Tibial artery (tissue), 4 donors: ENCODE measurements around the gene GYG2.
"Not testable (repeated sequence)": the region's sequence is repeated elsewhere in the genome, so short reads cannot be mapped to it uniquely, and the experiment has no call there.

Experiments used
- DNase-seq, 2 donors: peaks; one replicate each; pipeline ENCODE4 v3.0.0-alpha.2; 2019
- H3K27ac ChIP-seq, 2 donors: fragments of 200-600 bp; sonication (generic) in 1 of 2; 1 replicate in 1 of 2; 2 replicates in 1 of 2; pipeline ENCODE4 v1.5.1; 2018 to 2019; ENCODE audit warnings: mild to moderate bottlenecking in 1 of 2
- H3K27me3 ChIP-seq, 2 donors: fragments of 200-600 bp; sonication (generic) in 1 of 2; one replicate each; pipeline versions ENCODE4 v1.5.1 to v1.6.0; 2016 to 2019
- H3K36me3 ChIP-seq, 3 donors: fragments of 200-600 bp; sonication (generic) in 2 of 3; one replicate each; pipeline ENCODE4 v1.5.1; 2016 to 2019; ENCODE audit warnings: mild to moderate bottlenecking in 2 of 3
- H3K4me1 ChIP-seq, 4 donors: fragments of 200-600 bp; sonication (generic) in 2 of 4; 1 replicate in 3 of 4; 2 replicates in 1 of 4; pipeline ENCODE4 v1.5.1; 2016 to 2019
- H3K4me3 ChIP-seq, 2 donors: fragments of 200-600 bp; sonication (generic) in 1 of 2; 1 replicate in 1 of 2; 2 replicates in 1 of 2; pipeline ENCODE4 v1.5.1; 2018 to 2019; ENCODE audit warnings: mild to moderate bottlenecking in 2 of 2
- H3K9me3 ChIP-seq, 3 donors: fragments of 200-600 bp; sonication (generic) in 1 of 3; one replicate each; pipeline ENCODE4 v1.5.1; 2016 to 2019
- intact Hi-C: fragments of 100-400 bp; cut with DNase I; formaldehyde crosslinking; loops from one replicate; pipeline ENCODE4 v1.15.0; 2023; ENCODE audit warnings: low total_unique reads
- TF ChIP-seq, protein P1 (sequence below), 2 experiments: fragments of 200-600 bp in 1 of 2; fragments of 450-650 bp in 1 of 2; IDR thresholded peaks; one replicate each; pipeline ENCODE4 v1.5.1; 2017 to 2019; ENCODE audit warnings: antibody characterized with exemption in 2 of 2, mild to moderate bottlenecking in 1 of 2, moderate library complexity in 1 of 2

Gene GYG2

DNA sequence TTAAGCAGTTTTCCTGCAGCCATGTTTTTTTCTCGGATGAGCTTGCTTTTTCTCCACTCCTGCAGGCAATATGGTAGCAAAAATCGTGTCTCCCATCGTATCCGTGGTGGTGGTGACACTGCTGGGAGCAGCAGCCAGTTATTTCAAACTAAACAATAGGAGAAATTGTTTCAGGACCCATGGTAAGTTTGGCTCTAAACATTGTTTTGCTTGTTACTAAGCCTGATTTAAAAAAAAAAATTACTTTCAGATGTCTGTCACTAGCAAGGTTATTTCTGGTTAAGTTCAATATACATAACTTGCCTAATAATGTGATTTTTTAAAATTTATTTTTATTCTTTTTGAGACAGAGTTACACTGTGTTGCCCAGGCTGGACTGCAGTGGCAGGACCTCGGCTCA, 17.5 kb upstream of the GYG2 start:
- Histone ChIP-seq H3K4me1 (no peaks in the 10 kb centered on the region), H3K4me3 (no peak overlapping the region), H3K27ac (no peak overlapping the region), H3K9me3 (no peaks in the 10 kb centered on the region), H3K36me3 (no peaks in the 10 kb centered on the region), H3K27me3 (no peaks in the 10 kb centered on the region)
- TF ChIP-seq, protein P1, sequence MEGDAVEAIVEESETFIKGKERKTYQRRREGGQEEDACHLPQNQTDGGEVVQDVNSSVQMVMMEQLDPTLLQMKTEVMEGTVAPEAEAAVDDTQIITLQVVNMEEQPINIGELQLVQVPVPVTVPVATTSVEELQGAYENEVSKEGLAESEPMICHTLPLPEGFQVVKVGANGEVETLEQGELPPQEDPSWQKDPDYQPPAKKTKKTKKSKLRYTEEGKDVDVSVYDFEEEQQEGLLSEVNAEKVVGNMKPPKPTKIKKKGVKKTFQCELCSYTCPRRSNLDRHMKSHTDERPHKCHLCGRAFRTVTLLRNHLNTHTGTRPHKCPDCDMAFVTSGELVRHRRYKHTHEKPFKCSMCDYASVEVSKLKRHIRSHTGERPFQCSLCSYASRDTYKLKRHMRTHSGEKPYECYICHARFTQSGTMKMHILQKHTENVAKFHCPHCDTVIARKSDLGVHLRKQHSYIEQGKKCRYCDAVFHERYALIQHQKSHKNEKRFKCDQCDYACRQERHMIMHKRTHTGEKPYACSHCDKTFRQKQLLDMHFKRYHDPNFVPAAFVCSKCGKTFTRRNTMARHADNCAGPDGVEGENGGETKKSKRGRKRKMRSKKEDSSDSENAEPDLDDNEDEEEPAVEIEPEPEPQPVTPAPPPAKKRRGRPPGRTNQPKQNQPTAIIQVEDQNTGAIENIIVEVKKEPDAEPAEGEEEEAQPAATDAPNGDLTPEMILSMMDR (IDR thresholded peaks at IDR 0.05) = no peak
- intact Hi-C loops = no loop called here
- no peak for DNase-seq

DNA sequence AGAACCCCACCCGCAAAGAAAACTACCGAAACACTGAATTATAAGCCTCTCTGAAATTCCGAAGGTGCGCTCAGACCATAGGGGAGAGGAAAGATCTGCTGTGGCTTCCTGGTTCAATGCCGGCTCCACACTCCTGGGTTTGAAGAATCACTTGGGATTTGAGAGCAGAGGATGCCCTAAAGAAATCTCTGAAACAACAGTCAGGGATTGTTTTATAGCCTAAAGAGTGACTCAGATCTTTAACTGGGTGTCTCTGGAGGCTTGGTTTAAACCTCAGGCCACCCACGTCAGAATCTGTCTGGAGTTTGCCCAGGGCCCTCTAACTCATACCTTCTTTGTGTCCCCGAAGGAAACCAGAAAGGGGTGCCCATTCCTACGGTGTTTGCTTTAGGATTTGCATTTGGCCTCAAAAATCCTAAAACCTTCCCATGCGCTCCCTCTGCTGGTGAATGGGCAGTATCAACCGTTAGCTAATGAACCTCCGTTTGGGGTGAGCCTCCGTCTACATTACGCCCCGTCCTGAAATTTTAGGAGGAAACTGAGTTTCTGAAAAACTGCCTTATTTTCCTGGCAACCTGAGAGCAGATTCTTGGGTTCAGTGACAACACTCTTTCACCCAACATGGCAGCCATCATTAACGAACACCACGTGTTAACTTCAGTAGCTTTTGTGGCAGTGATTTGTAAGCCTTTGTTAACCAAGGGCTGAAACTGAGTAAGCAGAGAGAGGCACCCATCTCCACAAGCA, 16.4 kb upstream of the GYG2 start:
- H3K4me1 ChIP-seq, DNase-seq, H3K36me3 ChIP-seq, H3K27ac ChIP-seq, H3K4me3 ChIP-seq, H3K27me3 ChIP-seq, H3K9me3 ChIP-seq, intact Hi-C loops: not testable (repeated sequence)
- TF ChIP-seq, protein P1 (IDR thresholded peaks at IDR 0.05) = peak; percentile 37 to 66

DNA sequence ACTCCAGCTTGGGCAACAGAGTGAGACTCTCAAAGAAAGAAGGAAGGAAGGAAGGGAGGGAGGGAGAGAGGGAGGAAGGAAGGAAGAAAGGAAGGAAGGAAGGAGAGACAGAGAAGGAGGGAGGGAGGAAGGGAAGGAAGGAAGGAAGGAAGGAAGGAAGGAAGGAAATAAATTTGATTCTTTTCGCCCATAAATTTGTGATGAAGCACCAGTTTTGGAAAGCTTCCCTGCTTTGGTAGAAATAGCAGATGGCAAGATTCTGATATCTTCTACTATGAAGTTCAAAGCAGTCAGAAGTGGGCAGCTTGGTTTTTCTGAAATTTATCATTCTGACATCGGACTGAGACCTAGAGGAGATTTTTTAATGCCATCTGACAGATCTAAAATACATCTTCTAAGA, 11.7 kb upstream of the GYG2 start:
- Histone ChIP-seq H3K27me3 (no peaks in the 10 kb centered on the region), H3K36me3 (no peaks in the 10 kb centered on the region), H3K27ac (no peak overlapping the region), H3K9me3 (no peaks in the 10 kb centered on the region), H3K4me3 (no peak overlapping the region), H3K4me1 (no peaks in the 10 kb centered on the region)
- intact Hi-C loops = no loop called here
- no peak for DNase-seq
- TF ChIP-seq, protein P1 (IDR thresholded peaks at IDR 0.05) = no peak

DNA sequence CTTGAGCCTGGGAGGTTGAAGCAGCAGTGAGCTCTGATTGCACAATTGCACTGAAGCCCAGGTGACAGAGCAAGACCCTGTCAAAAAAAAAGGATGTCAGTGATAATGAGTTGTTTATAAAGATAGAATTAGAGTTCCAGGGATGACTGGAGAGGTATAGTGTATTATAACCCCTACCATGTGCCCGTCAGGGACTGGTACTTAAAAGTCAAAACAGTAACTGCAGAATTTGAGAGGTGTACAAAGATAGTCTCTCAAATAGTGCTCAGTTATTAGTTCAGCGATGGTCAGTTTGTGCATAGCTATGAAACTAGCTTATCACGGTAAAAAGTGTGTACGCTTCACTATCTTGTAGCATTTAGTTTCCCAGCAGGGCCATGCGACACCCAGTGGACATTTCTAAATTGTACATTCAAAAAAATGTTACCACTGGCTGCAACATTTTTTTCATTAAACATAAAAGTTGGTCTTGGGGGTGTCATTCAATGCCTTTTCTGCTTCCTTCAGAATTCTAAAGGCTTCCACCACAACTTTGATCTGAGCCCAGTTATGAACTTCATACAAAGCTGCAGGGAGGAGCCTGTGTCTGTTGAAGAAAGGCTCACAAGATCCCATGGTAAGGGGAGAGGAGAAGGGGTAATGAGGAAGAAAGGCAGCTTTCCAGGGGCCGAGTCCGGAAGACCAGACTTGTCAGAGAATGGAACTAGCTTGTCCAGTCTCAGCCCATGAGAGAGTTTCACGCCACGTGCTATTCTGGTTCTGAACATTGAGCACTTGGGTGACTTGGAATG, 9.2 kb upstream of the GYG2 start:
- Histone ChIP-seq H3K27me3 (no peaks in the 10 kb centered on the region), H3K27ac (no peak overlapping the region), H3K4me1 (no peaks in the 10 kb centered on the region), H3K4me3 (no peak overlapping the region), H3K9me3 (no peaks in the 10 kb centered on the region), H3K36me3 (no peaks in the 10 kb centered on the region)
- TF ChIP-seq, protein P1 (IDR thresholded peaks at IDR 0.05) = peak; percentile 16 to 19
- DNase-seq = no peak
- intact Hi-C loops = no loop called here

DNA sequence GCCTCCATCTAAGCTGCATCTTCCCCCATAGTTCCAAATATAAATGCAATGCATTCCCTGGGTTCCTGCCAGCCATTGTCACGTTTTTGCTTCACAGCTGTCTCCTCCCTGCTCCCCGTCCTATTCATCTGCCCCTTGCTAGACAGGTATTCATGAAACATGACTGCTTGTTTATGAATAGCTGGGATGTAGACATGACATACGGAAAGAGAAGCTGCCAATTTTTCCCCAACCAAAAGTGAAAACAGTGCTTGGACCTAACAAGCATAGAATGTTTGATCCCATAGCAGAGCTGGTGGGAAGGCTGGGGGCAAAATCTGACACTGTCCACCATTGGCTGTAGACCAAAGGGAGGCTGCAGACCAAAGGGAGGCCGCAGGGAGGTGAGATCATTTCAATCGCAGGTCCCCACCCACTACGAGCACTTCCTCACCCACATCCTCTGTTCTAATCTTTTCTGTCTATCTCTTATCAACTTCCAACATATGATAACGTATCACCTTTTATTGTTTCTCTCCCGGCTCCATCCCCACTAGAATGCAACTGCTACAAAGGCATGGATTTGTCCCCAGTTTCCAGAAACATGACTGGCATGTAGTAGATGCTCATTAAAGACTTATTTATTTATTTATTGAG, 8.5 kb upstream of the GYG2 start:
- H3K27ac ChIP-seq = no peak overlapping the region
- H3K9me3 ChIP-seq = no peaks in the 10 kb centered on the region
- TF ChIP-seq, protein P1 (IDR thresholded peaks at IDR 0.05) = no peak
- H3K27me3 ChIP-seq = no peaks in the 10 kb centered on the region
- H3K36me3 ChIP-seq = no peaks in the 10 kb centered on the region
- no peaks in the 10 kb centered on the region for H3K4me1 ChIP-seq
- intact Hi-C loops = no loop called here
- DNase-seq = no peak
- no peak overlapping the region for H3K4me3 ChIP-seq
